ENCODE results near the gene STK32C.

The STK32C gene

DNA sequence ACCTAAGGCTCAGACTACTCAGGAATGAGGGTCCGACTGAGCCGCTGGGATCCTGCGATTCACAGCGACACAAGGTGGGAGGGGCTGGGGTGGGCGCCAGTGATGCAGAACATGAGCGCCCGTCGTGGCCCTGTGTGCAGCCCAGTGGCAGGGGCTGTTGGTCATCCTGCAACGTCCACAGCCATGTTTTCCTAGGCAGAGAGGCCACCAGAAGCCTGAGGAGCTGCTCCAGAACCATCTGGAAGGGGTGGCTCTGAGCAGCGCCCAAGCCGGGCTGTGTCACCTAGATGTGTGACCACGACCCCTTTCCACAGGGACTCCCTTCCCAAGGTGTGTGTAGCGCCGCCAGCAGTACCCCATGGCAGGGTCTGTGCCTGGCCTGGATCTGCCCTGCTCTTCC, 96.5 kb downstream of the STK32C start:
- FAIRE-seq: no peak
- DNase-seq (ENCODE audit: insufficient read length, low spot score): no peak
- no peak for TF ChIP-seq PAX5 (IDR thresholded peaks at IDR 0.05; ENCODE audit: insufficient read depth, low read length, severe bottlenecking)
- no peak for TF ChIP-seq TAF1 (IDR thresholded peaks at IDR 0.05; ENCODE audit: low read depth, low read length)
- no peak for TF ChIP-seq POLR2AphosphoS5 (IDR thresholded peaks at IDR 0.05; ENCODE audit: low read depth, low read length)

DNA sequence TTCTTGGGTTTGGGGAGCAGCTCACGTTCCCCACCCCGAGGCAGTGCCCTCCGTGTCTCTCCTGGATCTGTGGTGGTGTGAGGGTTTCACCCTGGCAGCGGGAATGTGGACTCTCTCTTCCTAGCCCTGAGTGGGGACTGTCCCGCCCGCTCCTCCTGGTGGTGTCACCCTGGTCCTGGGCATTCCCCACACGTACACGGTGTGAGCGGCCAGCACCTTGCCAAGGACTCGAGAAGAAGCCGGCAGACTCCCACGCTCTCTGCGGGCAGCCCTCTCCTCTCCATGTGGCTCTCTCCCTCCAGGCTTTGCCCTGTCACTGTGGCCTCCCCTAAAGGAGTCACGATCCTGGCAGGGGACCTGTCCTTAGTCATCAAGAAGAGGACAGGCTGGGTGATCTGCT, 97.0 kb downstream of the STK32C start:
- no peak for FAIRE-seq
- no peak for DNase-seq (ENCODE audit: insufficient read length, low spot score)
- TF ChIP-seq POU2F2 (IDR thresholded peaks at IDR 0.05; ENCODE audit: low read depth, low read length) (no peak), POLR2A (IDR thresholded peaks at IDR 0.05; ENCODE audit: low read depth, low read length) (no peak)

DNA sequence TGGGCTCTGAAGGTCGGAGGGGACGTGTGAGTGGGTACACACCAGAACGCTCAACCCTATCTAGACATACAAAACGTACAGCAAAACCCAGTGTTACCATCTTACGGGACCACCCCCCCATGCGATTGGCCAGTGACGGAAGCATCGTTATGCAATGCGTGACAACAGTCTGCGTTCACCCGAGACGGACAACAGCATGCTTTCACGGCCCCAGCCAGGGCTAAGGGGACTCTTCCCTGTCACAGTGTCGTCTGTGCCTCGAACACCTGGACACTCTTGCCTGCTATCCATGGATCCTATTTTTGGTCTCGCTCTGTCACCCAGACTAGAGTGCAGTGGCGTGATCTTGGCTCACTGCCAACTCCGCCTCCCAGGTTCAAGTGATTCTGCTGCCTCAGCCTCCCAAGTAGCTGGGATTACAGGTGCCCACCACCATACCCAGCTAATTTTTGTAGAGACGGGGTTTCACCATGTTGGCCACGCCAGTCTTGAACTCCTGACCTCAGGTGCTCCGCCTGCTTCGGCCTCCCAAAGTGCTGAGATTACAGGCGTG, 97.7 kb downstream of the STK32C start:
- FAIRE-seq (no peak), DNase-seq (ENCODE audit: insufficient read length, low spot score) (no peak)

DNA sequence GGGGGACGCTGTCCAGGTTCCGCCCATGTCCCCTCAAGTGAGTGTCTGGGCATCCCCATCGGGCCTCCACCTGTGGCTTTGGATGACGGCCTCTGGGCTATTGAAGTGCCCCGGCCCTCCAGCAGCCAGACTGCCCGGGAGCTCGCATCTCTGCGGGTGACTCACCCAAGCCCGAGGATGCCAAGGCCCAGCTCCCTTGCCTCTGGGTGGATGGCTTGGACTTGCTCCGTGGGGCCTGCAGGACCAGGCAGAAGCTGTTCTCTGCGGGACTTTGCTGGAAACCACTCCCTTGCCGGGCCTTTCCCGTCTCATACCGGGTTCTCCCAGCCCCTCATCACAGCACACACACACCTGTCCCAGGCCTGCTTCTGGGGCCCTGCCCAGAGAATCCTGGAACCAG, 98.6 kb downstream of the STK32C start:
- no peak for FAIRE-seq
- DNase-seq (ENCODE audit: insufficient read length, low spot score): no peak
- TF ChIP-seq POU2F2 (IDR thresholded peaks at IDR 0.05; ENCODE audit: low read depth, low read length): no peak
- TF ChIP-seq POLR2AphosphoS5 (IDR thresholded peaks at IDR 0.05; ENCODE audit: low read depth, low read length): no peak
- no peak for TF ChIP-seq POLR2A (IDR thresholded peaks at IDR 0.05; ENCODE audit: low read depth, low read length)
- TF ChIP-seq SPI1 (IDR thresholded peaks at IDR 0.05; ENCODE audit: low read depth, low read length): no peak
- TF ChIP-seq PAX5 (IDR thresholded peaks at IDR 0.05; ENCODE audit: insufficient read depth, low read length, severe bottlenecking): no peak
- no peak for TF ChIP-seq TAF1 (IDR thresholded peaks at IDR 0.05; ENCODE audit: low read depth, low read length)

More for the DNA sequence above, 97.7 kb downstream of the STK32C start:
- TF ChIP-seq PAX5 (IDR thresholded peaks at IDR 0.05; ENCODE audit: insufficient read depth, low read length, severe bottlenecking) (no peak), POU2F2 (IDR thresholded peaks at IDR 0.05; ENCODE audit: low read depth, low read length) (no peak), SPI1 (IDR thresholded peaks at IDR 0.05; ENCODE audit: low read depth, low read length) (no peak), POLR2A (IDR thresholded peaks at IDR 0.05; ENCODE audit: low read depth, low read length) (no peak), POLR2AphosphoS5 (IDR thresholded peaks at IDR 0.05; ENCODE audit: low read depth, low read length) (no peak), TAF1 (IDR thresholded peaks at IDR 0.05; ENCODE audit: low read depth, low read length) (no peak)

DNA sequence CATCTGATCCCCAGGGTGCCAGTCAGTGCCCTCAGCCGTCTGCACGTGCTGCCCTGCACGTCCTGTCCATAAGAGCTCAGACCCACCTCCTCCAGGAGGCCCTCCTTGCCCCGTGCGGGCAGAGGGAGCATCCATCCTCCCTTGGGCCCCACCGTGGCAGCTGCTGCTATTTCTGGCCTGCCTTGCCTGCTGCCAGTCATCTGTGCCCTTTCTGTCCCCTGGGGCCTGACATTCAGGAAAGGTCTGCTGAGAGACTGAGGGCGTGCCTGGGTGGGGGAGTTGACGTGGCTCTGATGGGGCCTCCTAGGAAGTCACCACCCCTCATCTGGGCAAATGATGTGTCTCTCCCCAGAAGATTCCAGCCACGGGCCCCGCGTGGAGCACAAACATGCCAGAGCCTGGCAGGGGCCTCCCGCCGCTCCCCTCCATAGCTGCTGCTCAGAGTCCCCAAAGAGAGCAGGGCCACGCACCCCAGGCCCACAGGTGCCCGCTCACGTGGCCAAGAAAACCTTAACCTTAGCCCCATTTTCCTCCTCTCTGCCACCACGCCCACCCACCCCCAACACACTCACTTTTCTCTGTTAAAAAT, 99.2 kb downstream of the STK32C start:
- no peak for DNase-seq (ENCODE audit: insufficient read length, low spot score)
- TF ChIP-seq POU2F2 (IDR thresholded peaks at IDR 0.05; ENCODE audit: low read depth, low read length) (no peak), PAX5 (IDR thresholded peaks at IDR 0.05; ENCODE audit: insufficient read depth, low read length, severe bottlenecking) (no peak), POLR2AphosphoS5 (IDR thresholded peaks at IDR 0.05; ENCODE audit: low read depth, low read length) (no peak), POLR2A (IDR thresholded peaks at IDR 0.05; ENCODE audit: low read depth, low read length) (no peak), TAF1 (IDR thresholded peaks at IDR 0.05; ENCODE audit: low read depth, low read length) (no peak), SPI1 (IDR thresholded peaks at IDR 0.05; ENCODE audit: low read depth, low read length) (no peak)
- no peak for FAIRE-seq

DNA sequence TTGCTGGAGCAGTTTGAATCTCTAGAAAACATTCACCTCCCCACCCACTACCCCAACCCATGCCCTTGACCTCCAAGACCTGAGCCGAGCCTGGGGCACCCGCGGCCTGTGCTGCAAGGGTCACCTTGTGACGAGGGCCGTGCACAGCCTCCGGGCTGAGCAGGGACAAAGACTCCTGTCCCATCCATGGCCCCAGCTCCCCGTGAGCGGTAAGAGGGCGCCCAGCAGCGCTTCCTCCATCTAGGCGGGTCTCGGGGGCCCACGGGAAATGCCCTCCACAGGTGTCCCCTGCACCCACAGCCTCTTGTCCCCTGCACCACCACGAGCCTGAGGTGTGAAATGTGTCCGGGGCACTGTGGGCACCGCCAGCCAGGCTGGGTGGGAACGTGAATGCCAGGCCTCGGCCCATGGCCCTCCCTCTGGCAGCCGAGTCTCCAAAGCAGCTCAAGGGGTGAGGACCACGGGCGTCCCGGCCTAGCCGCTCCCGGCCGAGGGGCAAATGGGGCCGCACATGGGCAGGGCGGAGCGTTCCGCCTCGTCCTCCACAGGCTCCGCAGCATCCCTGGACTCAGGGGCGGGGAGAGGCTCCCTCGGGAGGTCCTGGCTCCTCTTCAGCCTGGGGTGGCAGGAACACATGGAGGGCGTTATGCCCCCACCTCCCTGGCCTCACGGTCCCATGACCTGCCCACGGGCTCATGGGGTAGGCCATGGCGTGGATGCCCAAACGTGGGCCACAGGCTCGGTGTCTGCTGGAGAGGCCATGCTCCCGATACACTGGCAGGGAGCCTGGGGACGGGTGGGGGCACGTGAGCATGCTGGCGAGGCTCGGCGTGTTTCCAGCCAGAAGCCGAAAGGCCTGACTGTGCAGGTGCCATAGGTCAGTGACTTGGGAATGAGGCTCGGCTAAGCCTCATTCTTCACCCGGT, 100.0 kb downstream of the STK32C start:
- DNase-seq (ENCODE audit: insufficient read length, low spot score): no peak
- no peak for FAIRE-seq
- TF ChIP-seq POLR2AphosphoS5 (IDR thresholded peaks at IDR 0.05; ENCODE audit: low read depth, low read length) (no peak), POU2F2 (IDR thresholded peaks at IDR 0.05; ENCODE audit: low read depth, low read length) (no peak), PAX5 (IDR thresholded peaks at IDR 0.05; ENCODE audit: insufficient read depth, low read length, severe bottlenecking) (no peak), TAF1 (IDR thresholded peaks at IDR 0.05; ENCODE audit: low read depth, low read length) (no peak), POLR2A (IDR thresholded peaks at IDR 0.05; ENCODE audit: low read depth, low read length) (no peak), SPI1 (IDR thresholded peaks at IDR 0.05; ENCODE audit: low read depth, low read length) (no peak)

DNA sequence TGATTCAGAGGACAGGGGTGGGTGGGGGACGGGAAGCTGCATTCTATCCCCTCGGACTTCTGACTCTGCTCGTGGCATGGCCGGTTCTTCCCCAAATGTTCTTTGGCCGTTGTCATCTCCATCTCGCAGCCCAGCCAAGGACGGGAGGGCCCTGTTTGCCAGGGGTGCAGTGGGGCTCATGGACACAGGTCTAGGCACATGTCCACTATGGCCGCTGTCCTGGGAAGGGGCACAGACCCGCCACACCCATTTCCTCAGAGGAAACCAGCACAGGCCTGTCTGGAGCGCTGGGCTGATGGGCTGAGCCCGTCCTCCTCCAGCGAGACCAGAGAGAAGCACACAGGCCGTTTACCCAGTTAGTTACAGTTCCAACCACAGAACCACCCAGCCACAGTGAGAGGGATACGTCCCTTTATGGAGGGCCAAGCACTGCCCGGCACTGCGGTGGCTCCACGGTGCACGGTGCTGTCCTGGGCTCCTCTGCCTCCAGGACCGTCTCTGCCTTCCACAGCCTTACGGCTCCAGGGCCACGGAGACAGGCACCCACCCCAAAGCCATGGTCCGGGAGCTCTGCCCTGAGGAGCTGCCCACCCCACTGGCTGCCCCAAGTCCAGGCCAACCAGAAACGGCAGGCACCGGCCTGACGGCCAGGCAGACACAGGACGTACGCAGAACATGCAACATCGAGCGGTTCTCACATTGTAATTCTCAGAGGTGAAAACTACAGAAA, 100.8 kb downstream of the STK32C start:
- DNase-seq (ENCODE audit: insufficient read length, low spot score) (no peak), FAIRE-seq (no peak)
- TF ChIP-seq SPI1 (IDR thresholded peaks at IDR 0.05; ENCODE audit: low read depth, low read length) (no peak), POLR2AphosphoS5 (IDR thresholded peaks at IDR 0.05; ENCODE audit: low read depth, low read length) (no peak), POU2F2 (IDR thresholded peaks at IDR 0.05; ENCODE audit: low read depth, low read length) (no peak), PAX5 (IDR thresholded peaks at IDR 0.05; ENCODE audit: insufficient read depth, low read length, severe bottlenecking) (no peak), POLR2A (IDR thresholded peaks at IDR 0.05; ENCODE audit: low read depth, low read length) (no peak), TAF1 (IDR thresholded peaks at IDR 0.05; ENCODE audit: low read depth, low read length) (no peak)

DNA sequence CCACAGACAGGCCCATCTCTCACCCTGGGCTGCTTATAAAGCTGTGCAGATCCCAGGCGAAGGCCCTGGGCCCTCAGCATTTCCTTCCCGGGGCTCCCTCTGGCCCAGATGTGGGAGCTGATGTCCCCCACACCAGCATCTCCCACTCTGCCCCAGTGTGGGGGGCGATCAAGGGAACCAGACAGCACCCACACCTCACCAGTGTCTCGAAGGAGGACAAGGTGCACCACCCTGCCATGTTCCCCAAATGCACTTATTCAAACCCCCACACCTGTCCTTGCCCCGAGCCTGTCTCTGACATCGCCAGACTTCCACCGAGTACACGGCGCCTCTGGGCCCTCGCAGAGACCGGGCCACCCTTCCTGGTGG, 101.4 kb downstream of the STK32C start:
- no peak for TF ChIP-seq SPI1 (IDR thresholded peaks at IDR 0.05; ENCODE audit: low read depth, low read length)
- TF ChIP-seq TAF1 (IDR thresholded peaks at IDR 0.05; ENCODE audit: low read depth, low read length): no peak
- no peak for TF ChIP-seq POLR2A (IDR thresholded peaks at IDR 0.05; ENCODE audit: low read depth, low read length)
- TF ChIP-seq POU2F2 (IDR thresholded peaks at IDR 0.05; ENCODE audit: low read depth, low read length): no peak
- no peak for TF ChIP-seq POLR2AphosphoS5 (IDR thresholded peaks at IDR 0.05; ENCODE audit: low read depth, low read length)
- no peak for FAIRE-seq
- DNase-seq (ENCODE audit: insufficient read length, low spot score): no peak

DNA sequence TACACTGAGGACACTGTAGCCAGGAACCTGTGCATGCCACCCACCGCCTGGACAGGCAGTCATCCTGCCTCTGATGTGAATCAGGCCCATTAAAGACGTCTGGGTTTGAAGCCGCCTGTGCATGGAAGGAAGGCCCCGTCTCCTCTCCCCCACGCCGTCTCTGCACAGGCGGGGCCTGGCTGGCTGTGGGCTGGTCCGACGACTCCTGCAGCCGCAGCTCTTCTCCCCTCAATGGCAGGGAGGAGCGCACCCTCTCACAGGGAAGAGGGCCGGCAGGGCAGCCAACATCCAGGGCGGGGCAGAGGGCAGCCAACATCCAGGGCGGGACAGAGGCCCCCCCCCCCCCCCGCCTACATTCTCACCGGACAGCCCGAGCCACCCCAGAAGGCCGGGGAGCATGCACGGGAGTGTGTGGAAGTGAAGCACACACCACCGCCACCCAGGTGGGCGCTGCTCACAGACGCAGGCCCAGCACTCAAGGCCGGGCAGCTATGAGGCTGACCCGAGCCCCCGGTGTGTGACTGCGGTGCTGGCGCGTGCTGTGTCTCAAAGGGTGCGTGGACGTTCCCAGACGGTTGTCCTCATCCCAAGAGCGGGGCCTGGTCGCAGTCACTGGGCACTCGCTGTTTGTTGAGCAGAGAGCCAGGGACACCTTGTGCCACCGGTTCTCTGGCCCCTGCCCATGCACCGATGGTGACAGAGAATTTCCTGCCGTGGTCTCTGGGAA, 101.9 kb downstream of the STK32C start:
- no peak for FAIRE-seq
- no peak for DNase-seq (ENCODE audit: insufficient read length, low spot score)
- TF ChIP-seq POLR2A (IDR thresholded peaks at IDR 0.05; ENCODE audit: low read depth, low read length) (no peak), POLR2AphosphoS5 (IDR thresholded peaks at IDR 0.05; ENCODE audit: low read depth, low read length) (no peak), PAX5 (IDR thresholded peaks at IDR 0.05; ENCODE audit: insufficient read depth, low read length, severe bottlenecking) (no peak), POU2F2 (IDR thresholded peaks at IDR 0.05; ENCODE audit: low read depth, low read length) (no peak), SPI1 (IDR thresholded peaks at IDR 0.05; ENCODE audit: low read depth, low read length) (no peak), TAF1 (IDR thresholded peaks at IDR 0.05; ENCODE audit: low read depth, low read length) (no peak)
